ENCODE data around the gene RNFT2.
"Not testable (repeated sequence)": the region's sequence is repeated elsewhere in the genome, so short reads cannot be mapped to it uniquely, and the experiment has no call there.

The RNFT2 gene

GRCh38 chr12:116744766-116745165, 6.7 kb downstream of the RNFT2 start:
- no peak overlapping the region for H3K4me3 ChIP-seq (ENCODE audit: low read length)
- TF ChIP-seq CTCF (IDR thresholded peaks at IDR 0.05; ENCODE audit: insufficient read depth, low read depth, low read length, missing control alignments) = no peak
- DNase-seq (ENCODE audit: low read depth) = no peak

- TF ChIP-seq CTCF (IDR thresholded peaks at IDR 0.05; ENCODE audit: insufficient read depth, low read depth, low read length, missing control alignments) = no peak
- no peak for DNase-seq (ENCODE audit: low read depth)
- no peak overlapping the region for H3K4me3 ChIP-seq (ENCODE audit: low read length)
Measured at GRCh38 chr12:116745554-116745953, 7.4 kb downstream of the RNFT2 start.

- DNase-seq (ENCODE audit: low read depth) = no peak
- TF ChIP-seq CTCF (IDR thresholded peaks at IDR 0.05; ENCODE audit: insufficient read depth, low read depth, low read length, missing control alignments) = no peak
- no peak overlapping the region for H3K4me3 ChIP-seq (ENCODE audit: low read length)
Measured at GRCh38 chr12:116749884-116750283, 11.8 kb downstream of the RNFT2 start.

GRCh38 chr12:116750298-116750697, 12.2 kb downstream of the RNFT2 start:
- TF ChIP-seq CTCF (IDR thresholded peaks at IDR 0.05; ENCODE audit: insufficient read depth, low read depth, low read length, missing control alignments) = no peak
- DNase-seq (ENCODE audit: low read depth) = no peak
- no peak overlapping the region for H3K4me3 ChIP-seq (ENCODE audit: low read length)

GRCh38 chr12:116754097-116754496, 16.0 kb downstream of the RNFT2 start:
- not testable (repeated sequence) for H3K4me3 ChIP-seq (ENCODE audit: low read length); DNase-seq (ENCODE audit: low read depth)

GRCh38 chr12:116754783-116755182, 16.7 kb downstream of the RNFT2 start:
- not testable (repeated sequence) for DNase-seq (ENCODE audit: low read depth); H3K4me3 ChIP-seq (ENCODE audit: low read length)

GRCh38 chr12:116759783-116760621, 21.9 kb downstream of the RNFT2 start:
- H3K4me3 ChIP-seq (ENCODE audit: low read length) = no peak overlapping the region

More at GRCh38 chr12:116759783-116760621, 21.9 kb downstream of the RNFT2 start:
- no peak for DNase-seq (ENCODE audit: low read depth)
- no peak for TF ChIP-seq CTCF (IDR thresholded peaks at IDR 0.05; ENCODE audit: insufficient read depth, low read depth, low read length, missing control alignments)
